SK-N-SH (cell line): ENCODE measurements around the gene SHISAL1.

Source experiments
- EP300 ChIP-seq, 2 experiments: IDR thresholded peaks; 2 replicates each; pipeline versions ENCODE4 v1.4.0 to v1.6.1; 2012; ENCODE audit warnings: borderline replicate concordance in 1 of 2, low read depth in 1 of 2, low read length in 1 of 2
- FOXJ3 ChIP-seq: sonication (generic); formaldehyde crosslinking; IDR thresholded peaks from 2 replicates; pipeline ENCODE4 v1.5.1; 2020; ENCODE audit warnings: mild to moderate bottlenecking, missing genetic modification reagents
- FOXM1 ChIP-seq: IDR thresholded peaks from 2 replicates; pipeline ENCODE4 v1.4.0; 2012; ENCODE audit warnings: low read depth, mild to moderate bottlenecking
- GABPA ChIP-seq: IDR thresholded peaks from 2 replicates; pipeline ENCODE4 v1.4.0; 2012; ENCODE audit warnings: low read depth, mild to moderate bottlenecking
- POLR2AphosphoS5 ChIP-seq: IDR thresholded peaks from 2 replicates; pipeline ENCODE4 v1.6.1; 2012; ENCODE audit warnings: low read depth, low read length
- RCOR1 ChIP-seq: fragments of 150-350 bp; IDR thresholded peaks from 2 replicates; pipeline ENCODE4 v1.6.1; 2017; ENCODE audit warnings: antibody characterized with exemption, low read length
- RFX5 ChIP-seq: IDR thresholded peaks from 2 replicates; pipeline ENCODE4 v1.6.1; 2012; ENCODE audit warnings: mild to moderate bottlenecking, improper control_type of control experiment, low read length
- TAF1 ChIP-seq: IDR thresholded peaks from 2 replicates; pipeline ENCODE4 v1.6.1; 2012; ENCODE audit warnings: low read depth, mild to moderate bottlenecking, low read length, moderate library complexity, borderline replicate concordance
- TF ChIP-seq, protein P1 (sequence below): fragments of 200-600 bp; sonication (generic); IDR thresholded peaks from 2 replicates; pipeline ENCODE4 v1.6.1; 2017; ENCODE audit warnings: antibody characterized with exemption, mild to moderate bottlenecking, moderate library complexity
- TF ChIP-seq, protein P2 (sequence below): IDR thresholded peaks from 2 replicates; pipeline ENCODE4 v1.4.0; 2012; ENCODE audit warnings: low read depth

DNA sequence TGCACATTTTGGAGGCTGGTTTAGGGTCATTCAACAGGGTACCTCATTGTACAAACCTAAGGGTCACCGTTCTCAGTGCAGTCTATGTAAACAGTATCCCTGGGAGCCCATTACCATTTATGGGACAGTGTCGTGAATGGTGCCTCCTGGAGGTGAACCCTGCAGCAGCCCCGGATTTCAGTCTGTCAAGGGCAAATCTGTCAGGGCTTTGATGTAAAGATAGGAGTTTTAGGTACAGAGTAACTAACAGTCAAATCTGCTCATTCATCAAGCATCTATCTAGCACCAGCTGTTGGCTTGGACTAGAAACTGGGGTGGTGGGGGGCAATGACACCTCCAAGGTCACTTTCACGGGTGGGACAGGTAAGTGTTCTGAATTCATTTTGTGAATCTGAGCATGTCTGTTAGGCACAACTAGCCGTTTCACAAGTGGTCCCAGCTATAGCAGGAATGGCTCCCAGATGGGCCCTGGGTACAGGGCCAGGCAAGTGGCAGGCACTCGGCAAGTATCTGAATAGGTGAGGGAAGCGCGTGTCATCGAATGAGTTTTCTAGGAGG is 68.4 kb downstream of the SHISAL1 start:
- TF ChIP-seq, protein P1, sequence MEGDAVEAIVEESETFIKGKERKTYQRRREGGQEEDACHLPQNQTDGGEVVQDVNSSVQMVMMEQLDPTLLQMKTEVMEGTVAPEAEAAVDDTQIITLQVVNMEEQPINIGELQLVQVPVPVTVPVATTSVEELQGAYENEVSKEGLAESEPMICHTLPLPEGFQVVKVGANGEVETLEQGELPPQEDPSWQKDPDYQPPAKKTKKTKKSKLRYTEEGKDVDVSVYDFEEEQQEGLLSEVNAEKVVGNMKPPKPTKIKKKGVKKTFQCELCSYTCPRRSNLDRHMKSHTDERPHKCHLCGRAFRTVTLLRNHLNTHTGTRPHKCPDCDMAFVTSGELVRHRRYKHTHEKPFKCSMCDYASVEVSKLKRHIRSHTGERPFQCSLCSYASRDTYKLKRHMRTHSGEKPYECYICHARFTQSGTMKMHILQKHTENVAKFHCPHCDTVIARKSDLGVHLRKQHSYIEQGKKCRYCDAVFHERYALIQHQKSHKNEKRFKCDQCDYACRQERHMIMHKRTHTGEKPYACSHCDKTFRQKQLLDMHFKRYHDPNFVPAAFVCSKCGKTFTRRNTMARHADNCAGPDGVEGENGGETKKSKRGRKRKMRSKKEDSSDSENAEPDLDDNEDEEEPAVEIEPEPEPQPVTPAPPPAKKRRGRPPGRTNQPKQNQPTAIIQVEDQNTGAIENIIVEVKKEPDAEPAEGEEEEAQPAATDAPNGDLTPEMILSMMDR, result no peak
- TF ChIP-seq POLR2AphosphoS5 (no peak), EP300 (IDR thresholded peaks at IDR 0.05; ENCODE audit: borderline replicate concordance in 1 of 2, low read depth in 1 of 2, low read length in 1 of 2) (no peak), RFX5 (no peak), GABPA (no peak), TAF1 (no peak), RCOR1 (no peak), FOXJ3 (CRISPR knock-in tag) (no peak), FOXM1 (no peak)
- TF ChIP-seq, protein P2, sequence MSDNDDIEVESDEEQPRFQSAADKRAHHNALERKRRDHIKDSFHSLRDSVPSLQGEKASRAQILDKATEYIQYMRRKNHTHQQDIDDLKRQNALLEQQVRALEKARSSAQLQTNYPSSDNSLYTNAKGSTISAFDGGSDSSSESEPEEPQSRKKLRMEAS, result no peak
